Measurements from ENCODE around the gene SESN2.

The SESN2 gene

GRCh38 chr1:28269529-28269928 is 10.2 kb downstream of the SESN2 start:
- whole genome bisulfite sequencing (ENCODE audit: insufficient coverage, insufficient read length), result no CpG with 5 or more reads among the region's 2 CpGs
- H3K27ac ChIP-seq (ENCODE audit: low read length), result no peak overlapping the region
- DNase-seq (ENCODE audit: low read depth, low spot score), result no peak
- H3K4me1 ChIP-seq (ENCODE audit: control insufficient read depth, insufficient read depth, low read length), result 0 out of 2 replicates have a peak, but pooled peaks cover 1% of the 10 kb centered on the region
- peaks cover 27% of the 10 kb centered on the region for H3K36me3 ChIP-seq (ENCODE audit: control insufficient read depth, insufficient read depth, low read length)
- H3K9me3 ChIP-seq (ENCODE audit: control insufficient read depth, insufficient read depth, low read length), result no peaks in the 10 kb centered on the region
- H3K27me3 ChIP-seq (ENCODE audit: control insufficient read depth, insufficient read depth, low read length), result no peaks in the 10 kb centered on the region
- no peak overlapping the region for H3K4me3 ChIP-seq (ENCODE audit: low read length)

DNA sequence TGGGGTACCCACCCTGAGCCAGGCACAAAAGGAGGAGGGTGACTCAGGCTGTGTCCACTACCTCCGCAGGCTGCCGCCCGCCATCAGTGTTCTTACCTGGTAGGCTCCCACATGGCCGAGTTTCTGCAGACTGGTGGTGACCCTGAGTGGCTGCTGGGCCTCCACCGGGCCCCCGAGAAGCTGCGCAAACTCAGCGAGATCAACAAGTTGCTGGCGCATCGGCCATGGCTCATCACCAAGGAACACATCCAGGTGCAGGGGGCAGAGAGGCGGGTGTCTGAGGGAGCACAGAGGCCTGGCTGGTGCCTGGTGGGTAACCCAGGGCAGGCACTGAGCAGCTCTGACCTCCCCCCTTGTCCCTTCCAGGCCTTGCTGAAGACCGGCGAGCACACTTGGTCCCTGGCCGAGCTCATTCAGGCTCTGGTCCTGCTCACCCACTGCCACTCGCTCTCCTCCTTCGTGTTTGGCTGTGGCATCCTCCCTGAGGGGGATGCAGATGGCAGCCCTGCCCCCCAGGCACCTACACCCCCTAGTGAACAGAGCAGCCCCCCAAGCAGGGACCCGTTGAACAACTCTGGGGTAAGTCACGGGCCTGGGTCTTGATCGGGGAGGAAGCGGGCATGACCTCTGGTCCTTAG is 13.0 kb downstream of the SESN2 start:
- no CpG with 5 or more reads among the region's 20 CpGs for WGBS (ENCODE audit: insufficient coverage, insufficient read length)
- Histone ChIP-seq H3K4me3 (ENCODE audit: low read length) (no peak overlapping the region), H3K4me1 (ENCODE audit: control insufficient read depth, insufficient read depth, low read length) (no peaks in the 10 kb centered on the region), H3K9me3 (ENCODE audit: control insufficient read depth, insufficient read depth, low read length) (no peaks in the 10 kb centered on the region), H3K36me3 (ENCODE audit: control insufficient read depth, insufficient read depth, low read length) (peaks cover 31% of the 10 kb centered on the region), H3K27ac (ENCODE audit: low read length) (no peak overlapping the region), H3K27me3 (ENCODE audit: control insufficient read depth, insufficient read depth, low read length) (no peaks in the 10 kb centered on the region)
- DNase-seq (ENCODE audit: low read depth, low spot score), result no peak

DNA sequence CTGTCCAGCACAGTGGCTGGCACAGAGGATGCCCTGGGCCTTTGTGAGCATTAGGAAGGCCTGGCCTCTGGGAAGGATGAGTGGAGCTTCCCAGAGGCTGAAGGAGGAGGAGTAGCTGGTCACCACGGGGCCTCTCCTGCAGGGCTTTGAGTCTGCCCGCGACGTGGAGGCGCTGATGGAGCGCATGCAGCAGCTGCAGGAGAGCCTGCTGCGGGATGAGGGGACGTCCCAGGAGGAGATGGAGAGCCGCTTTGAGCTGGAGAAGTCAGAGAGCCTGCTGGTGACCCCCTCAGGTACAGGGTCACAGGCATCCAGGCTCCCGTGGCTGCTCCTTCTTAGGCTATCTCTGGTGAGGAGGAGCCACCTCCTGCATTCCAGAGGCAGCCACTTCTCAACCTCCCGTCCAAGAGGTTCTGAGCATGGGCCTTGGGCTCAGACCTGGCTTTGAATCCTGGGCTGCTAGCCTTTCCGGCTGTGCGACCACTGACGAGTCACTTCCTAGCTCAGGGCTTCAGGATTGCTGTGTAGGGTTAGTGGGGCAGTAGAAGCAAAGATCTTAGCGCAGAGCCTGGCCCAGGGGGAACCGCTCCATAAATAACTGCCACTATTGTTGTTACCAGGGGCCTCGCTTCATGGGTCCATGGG is 14.0 kb downstream of the SESN2 start:
- H3K9me3 ChIP-seq (ENCODE audit: control insufficient read depth, insufficient read depth, low read length), result no peaks in the 10 kb centered on the region
- H3K36me3 ChIP-seq (ENCODE audit: control insufficient read depth, insufficient read depth, low read length), result peaks cover 31% of the 10 kb centered on the region
- no CpG with 5 or more reads among the region's 17 CpGs for WGBS (ENCODE audit: insufficient coverage, insufficient read length)
- no peak overlapping the region for H3K4me3 ChIP-seq (ENCODE audit: low read length)
- no peaks in the 10 kb centered on the region for H3K4me1 ChIP-seq (ENCODE audit: control insufficient read depth, insufficient read depth, low read length)
- no peak for DNase-seq (ENCODE audit: low read depth, low spot score)
- no peak overlapping the region for H3K27ac ChIP-seq (ENCODE audit: low read length)
- H3K27me3 ChIP-seq (ENCODE audit: control insufficient read depth, insufficient read depth, low read length), result no peaks in the 10 kb centered on the region

- no peaks in the 10 kb centered on the region for H3K4me1 ChIP-seq (ENCODE audit: control insufficient read depth, insufficient read depth, low read length)
- DNase-seq (ENCODE audit: low read depth, low spot score), result no peak
- no peak overlapping the region for H3K4me3 ChIP-seq (ENCODE audit: low read length)
- H3K27ac ChIP-seq (ENCODE audit: low read length), result no peak overlapping the region
- peaks cover 33% of the 10 kb centered on the region for H3K36me3 ChIP-seq (ENCODE audit: control insufficient read depth, insufficient read depth, low read length)
- no CpG with 5 or more reads among the region's 5 CpGs for WGBS (ENCODE audit: insufficient coverage, insufficient read length)
- no peaks in the 10 kb centered on the region for H3K9me3 ChIP-seq (ENCODE audit: control insufficient read depth, insufficient read depth, low read length)
- no peaks in the 10 kb centered on the region for H3K27me3 ChIP-seq (ENCODE audit: control insufficient read depth, insufficient read depth, low read length)
Observed at GRCh38 chr1:28278763-28279162, 19.4 kb downstream of the SESN2 start.

DNA sequence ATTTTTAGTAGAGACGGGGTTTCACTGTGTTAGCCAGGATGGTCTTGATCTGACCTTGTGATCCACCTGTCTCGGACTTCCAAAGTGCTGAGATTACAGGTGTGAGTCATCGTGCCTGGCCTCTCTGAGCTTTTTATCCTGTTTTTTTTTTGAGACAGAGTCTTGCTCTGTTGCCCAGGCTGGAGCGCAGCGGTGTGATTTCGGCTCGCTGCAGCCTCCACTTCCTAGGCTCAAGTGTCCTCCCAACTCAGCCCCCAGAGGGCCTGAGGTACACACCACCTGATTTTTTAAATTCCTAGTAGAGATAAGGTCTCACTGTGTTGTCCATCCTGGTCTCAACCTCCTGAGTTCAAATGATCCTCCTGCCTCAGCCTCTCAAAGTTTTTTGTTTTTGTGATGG is 20.4 kb downstream of the SESN2 start:
- H3K36me3 ChIP-seq (ENCODE audit: control insufficient read depth, insufficient read depth, low read length), result peaks cover 23% of the 10 kb centered on the region
- H3K9me3 ChIP-seq (ENCODE audit: control insufficient read depth, insufficient read depth, low read length), result no peaks in the 10 kb centered on the region
- no peak overlapping the region for H3K4me3 ChIP-seq (ENCODE audit: low read length)
- WGBS (ENCODE audit: insufficient coverage, insufficient read length), result no CpG with 5 or more reads among the region's 7 CpGs
- H3K27me3 ChIP-seq (ENCODE audit: control insufficient read depth, insufficient read depth, low read length), result no peaks in the 10 kb centered on the region
- no peaks in the 10 kb centered on the region for H3K4me1 ChIP-seq (ENCODE audit: control insufficient read depth, insufficient read depth, low read length)
- H3K27ac ChIP-seq (ENCODE audit: low read length), result no peak overlapping the region
- DNase-seq (ENCODE audit: low read depth, low spot score), result no peak

DNA sequence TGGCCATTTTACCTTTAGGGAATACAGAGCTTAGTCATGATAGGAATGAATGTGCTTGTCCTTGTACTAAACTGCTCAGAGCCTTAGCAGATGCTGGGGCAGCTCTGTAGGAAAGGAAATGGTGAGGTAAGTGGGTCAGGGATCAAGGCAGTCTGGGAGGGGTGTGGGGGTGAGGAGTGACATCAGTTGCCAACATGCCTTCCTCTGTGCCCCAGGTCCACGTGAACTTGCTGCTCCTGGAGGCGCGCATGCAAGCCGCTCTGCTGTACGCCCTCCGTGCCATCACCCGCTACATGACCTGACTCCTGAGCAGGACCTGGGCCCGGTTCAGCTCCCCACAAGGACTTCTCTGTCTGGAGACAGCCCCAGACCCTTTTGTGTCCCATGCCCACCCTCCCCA is 21.2 kb downstream of the SESN2 start:
- no peak for DNase-seq (ENCODE audit: low read depth, low spot score)
- H3K9me3 ChIP-seq (ENCODE audit: control insufficient read depth, insufficient read depth, low read length), result no peaks in the 10 kb centered on the region
- H3K4me3 ChIP-seq (ENCODE audit: low read length), result no peak overlapping the region
- H3K4me1 ChIP-seq (ENCODE audit: control insufficient read depth, insufficient read depth, low read length), result no peaks in the 10 kb centered on the region
- no peak overlapping the region for H3K27ac ChIP-seq (ENCODE audit: low read length)
- peaks cover 21% of the 10 kb centered on the region for H3K36me3 ChIP-seq (ENCODE audit: control insufficient read depth, insufficient read depth, low read length)
- no CpG with 5 or more reads among the region's 8 CpGs for WGBS (ENCODE audit: insufficient coverage, insufficient read length)
- H3K27me3 ChIP-seq (ENCODE audit: control insufficient read depth, insufficient read depth, low read length), result no peaks in the 10 kb centered on the region

DNA sequence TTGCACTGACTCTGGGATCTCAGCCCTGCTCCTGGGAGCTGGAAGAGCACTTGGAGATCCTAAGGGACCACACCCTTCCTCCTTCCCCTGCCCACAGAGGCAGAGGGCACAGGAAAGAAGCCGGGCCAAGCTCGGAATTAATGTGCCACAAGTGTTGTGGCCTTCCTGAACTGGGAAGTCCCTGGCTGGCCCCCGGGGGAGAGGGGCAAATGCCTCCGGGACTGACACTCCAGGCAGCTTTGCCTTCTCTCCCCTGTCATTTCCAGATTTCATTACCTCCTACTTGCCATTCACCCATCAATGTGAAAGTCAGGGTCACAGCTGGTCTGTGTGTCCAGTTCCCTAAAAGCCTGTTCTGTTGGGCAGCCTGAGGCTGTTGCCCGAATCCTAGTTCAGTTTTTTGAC is 21.7 kb downstream of the SESN2 start:
- peaks cover 21% of the 10 kb centered on the region for H3K36me3 ChIP-seq (ENCODE audit: control insufficient read depth, insufficient read depth, low read length)
- no CpG with 5 or more reads among the region's 5 CpGs for WGBS (ENCODE audit: insufficient coverage, insufficient read length)
- no peak for DNase-seq (ENCODE audit: low read depth, low spot score)

GRCh38 chr1:28281608-28282425 is 22.5 kb downstream of the SESN2 start:
- Histone ChIP-seq H3K4me3 (ENCODE audit: low read length) (no peak overlapping the region), H3K4me1 (ENCODE audit: control insufficient read depth, insufficient read depth, low read length) (no peaks in the 10 kb centered on the region), H3K9me3 (ENCODE audit: control insufficient read depth, insufficient read depth, low read length) (no peaks in the 10 kb centered on the region), H3K27ac (ENCODE audit: low read length) (no peak overlapping the region), H3K36me3 (ENCODE audit: control insufficient read depth, insufficient read depth, low read length) (peaks cover 21% of the 10 kb centered on the region), H3K27me3 (ENCODE audit: control insufficient read depth, insufficient read depth, low read length) (no peaks in the 10 kb centered on the region)
- DNase-seq (ENCODE audit: low read depth, low spot score), result no peak
- WGBS (ENCODE audit: insufficient coverage, insufficient read length), result no CpG with 5 or more reads among the region's 14 CpGs

More for the DNA sequence above, 21.7 kb downstream of the SESN2 start:
- Histone ChIP-seq H3K27me3 (ENCODE audit: control insufficient read depth, insufficient read depth, low read length) (no peaks in the 10 kb centered on the region), H3K4me1 (ENCODE audit: control insufficient read depth, insufficient read depth, low read length) (no peaks in the 10 kb centered on the region), H3K4me3 (ENCODE audit: low read length) (no peak overlapping the region), H3K27ac (ENCODE audit: low read length) (no peak overlapping the region), H3K9me3 (ENCODE audit: control insufficient read depth, insufficient read depth, low read length) (no peaks in the 10 kb centered on the region)

DNA sequence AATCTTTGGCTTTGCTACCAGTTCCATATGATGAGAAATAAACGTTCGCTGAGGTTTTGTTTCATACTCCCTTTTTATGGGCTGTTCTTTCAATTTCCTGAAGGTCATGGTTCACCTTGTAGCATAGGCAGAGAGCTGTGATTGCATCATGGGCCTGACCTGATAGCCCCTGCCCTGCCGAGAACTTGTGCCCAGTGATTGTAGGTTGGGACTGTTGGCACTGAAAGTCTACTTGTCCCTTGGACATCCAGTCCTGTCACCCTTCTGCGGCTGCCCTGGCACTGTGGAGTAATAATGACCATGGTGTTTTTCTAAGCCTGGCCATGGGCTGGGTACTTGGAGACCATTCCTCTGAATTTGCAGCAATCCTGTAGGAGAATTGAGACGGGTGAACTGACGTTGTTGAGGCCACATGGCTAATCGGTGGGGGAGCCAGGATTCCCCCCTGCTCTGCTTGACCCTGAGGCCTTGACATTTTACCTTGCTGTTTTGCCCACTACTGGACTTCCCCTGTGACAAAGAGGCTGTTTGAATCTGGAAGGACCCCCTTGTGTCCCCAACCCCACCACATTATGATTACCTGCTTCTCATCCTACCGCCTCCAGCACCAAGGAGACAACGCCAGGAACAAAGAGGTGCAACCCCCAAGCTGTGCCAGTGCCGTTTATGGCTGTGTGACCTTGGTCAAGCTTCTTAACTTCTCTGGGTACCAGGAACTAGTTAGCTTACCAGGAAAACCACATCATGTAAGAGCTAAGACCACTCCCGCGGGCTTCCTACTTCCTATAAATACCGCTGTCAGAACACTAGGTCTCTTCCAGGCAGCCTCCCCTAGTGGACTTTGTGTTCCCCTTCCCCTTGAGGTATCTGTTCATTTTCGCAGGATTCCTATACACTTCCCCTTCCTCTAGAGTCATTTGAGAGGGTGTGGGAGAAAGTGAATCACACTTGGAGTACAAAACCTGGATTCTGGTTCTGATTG is 23.4 kb downstream of the SESN2 start:
- DNase-seq (ENCODE audit: low read depth, low spot score), result no peak
- no peak overlapping the region for H3K4me3 ChIP-seq (ENCODE audit: low read length)
- no peaks in the 10 kb centered on the region for H3K27me3 ChIP-seq (ENCODE audit: control insufficient read depth, insufficient read depth, low read length)
- H3K27ac ChIP-seq (ENCODE audit: low read length), result no peak overlapping the region
- no peaks in the 10 kb centered on the region for H3K9me3 ChIP-seq (ENCODE audit: control insufficient read depth, insufficient read depth, low read length)
- no CpG with 5 or more reads among the region's 14 CpGs for WGBS (ENCODE audit: insufficient coverage, insufficient read length)
- no peaks in the 10 kb centered on the region for H3K4me1 ChIP-seq (ENCODE audit: control insufficient read depth, insufficient read depth, low read length)
- peaks cover 21% of the 10 kb centered on the region for H3K36me3 ChIP-seq (ENCODE audit: control insufficient read depth, insufficient read depth, low read length)

GRCh38 chr1:28286111-28286510 is 26.8 kb downstream of the SESN2 start:
- Histone ChIP-seq H3K4me3 (ENCODE audit: low read length) (no peak overlapping the region), H3K4me1 (ENCODE audit: control insufficient read depth, insufficient read depth, low read length) (no peaks in the 10 kb centered on the region), H3K27ac (ENCODE audit: low read length) (no peak overlapping the region), H3K27me3 (ENCODE audit: control insufficient read depth, insufficient read depth, low read length) (no peaks in the 10 kb centered on the region), H3K36me3 (ENCODE audit: control insufficient read depth, insufficient read depth, low read length) (peaks cover 5% of the 10 kb centered on the region; the same call in 1 of the 2 replicates), H3K9me3 (ENCODE audit: control insufficient read depth, insufficient read depth, low read length) (no peaks in the 10 kb centered on the region)
- WGBS (ENCODE audit: insufficient coverage, insufficient read length), result no CpG with 5 or more reads among the region's 2 CpGs
- DNase-seq (ENCODE audit: low read depth, low spot score), result no peak
